ENCODE measurements around the gene KLHL3. TPM values are rescaled to one million over a fixed set of nuclear protein-coding genes. Genes with fewer than 3 reads are reported as not detected.

The KLHL3 gene
- total RNA-seq, 1 experiment from 2014 or later, result 0.05 TPM

DNA sequence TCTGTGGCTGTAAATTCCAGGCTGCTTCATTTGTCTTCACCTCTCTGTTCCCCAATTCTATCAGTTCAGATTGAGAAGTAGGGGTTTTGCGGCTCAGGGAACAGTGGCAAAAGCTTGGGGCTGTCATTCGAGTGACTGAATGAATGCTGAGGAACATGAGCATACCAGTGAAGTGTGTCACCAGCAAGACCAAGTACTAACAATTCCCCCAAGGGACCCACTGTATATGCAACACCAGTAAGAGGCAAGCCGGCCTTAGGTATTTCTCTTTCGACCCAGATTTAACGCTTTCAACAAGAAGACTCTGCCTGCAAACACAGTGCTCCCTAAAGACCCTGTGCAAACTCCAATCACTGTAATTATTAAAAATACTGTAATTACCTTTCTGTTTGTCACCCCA is 25.8 kb downstream of the KLHL3 start:
- H3K27ac ChIP-seq, result no peak overlapping the region
- no peak for DNase-seq (ENCODE audit: low read depth in 1 of 2, low spot score in 2 of 2)
- no peaks in the 10 kb centered on the region for H3K27me3 ChIP-seq (replicated peaks)
- H3K36me3 ChIP-seq, result no peaks in the 10 kb centered on the region
- H3K4me3 ChIP-seq, result no peak overlapping the region
- no peaks in the 10 kb centered on the region; the same call in 1 of the 2 replicates for H3K9me3 ChIP-seq (replicated peaks)
- H3K4me1 ChIP-seq (replicated peaks), result no peaks in the 10 kb centered on the region

DNA sequence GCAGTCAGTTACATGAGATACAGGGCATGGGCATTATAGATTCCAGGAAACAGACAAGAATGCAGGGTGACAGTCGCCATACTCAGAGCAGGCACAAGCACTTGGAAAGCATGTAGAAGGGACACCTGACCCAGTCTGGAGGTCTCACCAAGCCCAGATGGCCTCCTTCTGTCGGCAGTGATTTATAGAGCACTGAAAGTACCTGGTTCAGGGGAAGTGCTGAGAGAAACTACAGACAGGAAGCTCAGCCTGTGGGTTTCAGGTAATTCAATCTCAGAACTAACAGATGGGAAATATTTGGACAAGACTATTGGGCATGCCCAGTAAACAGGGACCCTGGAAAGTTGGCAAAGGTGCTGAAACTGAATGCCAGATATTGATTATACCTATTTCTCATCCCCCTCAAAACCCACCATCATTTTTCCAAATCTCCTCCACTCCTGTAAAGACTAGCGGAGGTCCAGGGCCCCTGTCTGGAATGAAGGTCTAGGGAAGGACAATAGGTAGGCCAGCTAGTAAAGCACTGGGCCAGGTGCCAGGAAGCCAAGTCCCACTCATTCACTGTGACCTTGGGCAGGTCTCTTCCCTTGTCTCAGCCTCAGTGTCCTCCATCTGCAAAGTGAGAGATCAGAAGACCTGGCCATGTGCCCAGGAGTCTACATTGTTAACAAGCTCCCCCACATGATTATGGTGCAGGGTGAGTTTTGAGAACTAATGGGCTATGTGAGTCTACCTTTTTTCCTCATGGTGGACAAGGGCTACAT is 26.9 kb downstream of the KLHL3 start:
- Histone ChIP-seq H3K9me3 (replicated peaks) (no peaks in the 10 kb centered on the region; the same call in 1 of the 2 replicates), H3K4me3 (no peak overlapping the region), H3K27me3 (replicated peaks) (no peaks in the 10 kb centered on the region), H3K36me3 (no peaks in the 10 kb centered on the region), H3K4me1 (replicated peaks) (no peaks in the 10 kb centered on the region), H3K27ac (no peak overlapping the region)
- DNase-seq (ENCODE audit: low read depth in 1 of 2, low spot score in 2 of 2), result no peak

DNA sequence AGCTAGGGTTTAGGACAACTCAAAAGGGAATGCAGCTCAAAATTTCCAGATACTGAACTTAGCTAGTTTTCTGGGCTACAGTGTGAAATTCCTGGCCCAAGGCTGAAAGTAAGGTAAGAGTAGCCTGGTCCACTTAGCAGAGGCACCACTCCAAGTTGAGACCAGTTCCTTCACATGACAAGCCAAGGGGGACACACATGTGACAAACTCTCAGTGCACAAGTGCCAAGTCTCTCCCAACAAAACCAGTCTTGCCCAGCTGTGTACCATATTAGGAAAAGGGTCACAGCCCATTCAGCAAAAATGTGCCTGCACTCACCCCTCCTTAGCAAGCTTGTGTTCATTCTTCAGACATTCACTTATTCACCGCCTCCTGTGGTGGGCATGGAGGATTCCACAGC is 27.8 kb downstream of the KLHL3 start:
- Histone ChIP-seq H3K9me3 (replicated peaks) (no peaks in the 10 kb centered on the region; the same call in 1 of the 2 replicates), H3K4me3 (no peak overlapping the region)

DNA sequence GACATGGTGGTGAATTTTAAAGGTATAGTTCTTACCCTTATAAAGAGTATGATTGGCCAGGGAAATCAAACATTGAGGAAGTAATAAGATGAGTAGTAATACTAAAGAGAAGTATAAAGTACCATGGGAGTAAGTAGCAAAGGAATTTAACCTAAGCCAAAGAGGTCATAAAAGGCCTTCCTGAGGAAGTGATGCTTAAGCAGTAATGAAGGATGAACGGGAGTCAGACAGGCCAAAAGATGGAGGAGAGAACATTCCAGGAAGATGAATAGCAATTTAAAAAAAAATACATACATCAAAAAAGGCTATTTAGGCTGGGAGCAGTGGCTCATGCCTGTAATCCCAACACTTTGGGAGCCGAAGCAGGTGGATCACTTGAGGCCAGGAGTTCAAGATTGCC is 29.0 kb downstream of the KLHL3 start:
- no peak for DNase-seq (ENCODE audit: low read depth in 1 of 2, low spot score in 2 of 2)

More for the DNA sequence above, 27.8 kb downstream of the KLHL3 start:
- H3K36me3 ChIP-seq, result no peaks in the 10 kb centered on the region
- H3K27me3 ChIP-seq (replicated peaks), result peaks cover 2% of the 10 kb centered on the region
- no peak for DNase-seq (ENCODE audit: low read depth in 1 of 2, low spot score in 2 of 2)
- no peaks in the 10 kb centered on the region for H3K4me1 ChIP-seq (replicated peaks)
- H3K27ac ChIP-seq, result no peak overlapping the region

DNA sequence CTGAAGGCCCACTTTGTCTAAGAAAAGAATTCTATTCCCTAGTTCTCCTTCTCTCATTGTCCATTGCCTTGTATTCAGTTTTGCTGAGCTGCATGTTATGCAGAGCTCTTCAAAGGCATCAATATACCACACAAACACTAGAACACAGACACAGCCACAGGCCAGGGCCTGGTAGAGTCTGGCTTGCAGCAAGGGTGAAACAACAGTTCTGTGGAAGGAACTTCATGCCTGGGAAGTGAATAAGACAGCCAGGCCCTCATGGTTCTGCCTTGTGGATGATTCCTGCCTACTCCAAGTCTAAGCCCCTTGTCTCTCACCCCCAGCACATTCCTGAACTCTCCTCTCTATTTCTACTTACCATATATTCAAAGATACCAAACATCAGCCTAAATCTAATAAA is 30.8 kb downstream of the KLHL3 start:
- DNase-seq (ENCODE audit: low read depth in 1 of 2, low spot score in 2 of 2), result no peak
- H3K4me3 ChIP-seq, result no peak overlapping the region
- H3K4me1 ChIP-seq (replicated peaks), result no peaks in the 10 kb centered on the region
- H3K27ac ChIP-seq, result no peak overlapping the region
- no peaks in the 10 kb centered on the region; the same call in 1 of the 2 replicates for H3K9me3 ChIP-seq (replicated peaks)
- H3K36me3 ChIP-seq, result no peaks in the 10 kb centered on the region
- H3K27me3 ChIP-seq (replicated peaks), result peaks cover 6% of the 10 kb centered on the region

More for the DNA sequence above, 29.0 kb downstream of the KLHL3 start:
- no peaks in the 10 kb centered on the region for H3K36me3 ChIP-seq
- peaks cover 6% of the 10 kb centered on the region for H3K27me3 ChIP-seq (replicated peaks)
- no peak overlapping the region for H3K4me3 ChIP-seq
- H3K27ac ChIP-seq, result no peak overlapping the region
- no peaks in the 10 kb centered on the region; the same call in 1 of the 2 replicates for H3K9me3 ChIP-seq (replicated peaks)
- H3K4me1 ChIP-seq (replicated peaks), result no peaks in the 10 kb centered on the region

DNA sequence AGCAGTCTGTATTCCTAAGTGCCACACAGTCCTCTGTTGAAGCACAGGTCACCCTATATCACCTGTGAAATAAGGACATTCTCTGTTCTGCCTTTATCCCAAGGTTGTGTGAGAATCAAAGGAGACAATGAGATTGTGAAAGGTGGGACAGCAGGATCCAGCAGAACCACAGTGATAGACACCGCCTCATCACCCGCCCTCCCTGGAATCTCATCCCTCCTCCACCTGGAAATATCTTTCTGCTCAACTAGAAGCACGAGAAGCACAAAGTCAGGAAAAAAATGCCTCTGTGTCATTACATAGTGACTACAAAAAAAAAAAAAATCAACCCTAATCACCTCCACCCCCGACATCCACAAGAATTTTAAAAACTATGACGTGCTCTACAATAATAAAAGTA is 32.3 kb downstream of the KLHL3 start:
- H3K27ac ChIP-seq, result no peak overlapping the region
- DNase-seq (ENCODE audit: low read depth in 1 of 2, low spot score in 2 of 2), result no peak
- peaks cover 6% of the 10 kb centered on the region for H3K27me3 ChIP-seq (replicated peaks)
- H3K9me3 ChIP-seq (replicated peaks), result no peaks in the 10 kb centered on the region; the same call in 1 of the 2 replicates
- H3K4me3 ChIP-seq, result no peak overlapping the region
- H3K36me3 ChIP-seq, result no peaks in the 10 kb centered on the region
- H3K4me1 ChIP-seq (replicated peaks), result no peaks in the 10 kb centered on the region

DNA sequence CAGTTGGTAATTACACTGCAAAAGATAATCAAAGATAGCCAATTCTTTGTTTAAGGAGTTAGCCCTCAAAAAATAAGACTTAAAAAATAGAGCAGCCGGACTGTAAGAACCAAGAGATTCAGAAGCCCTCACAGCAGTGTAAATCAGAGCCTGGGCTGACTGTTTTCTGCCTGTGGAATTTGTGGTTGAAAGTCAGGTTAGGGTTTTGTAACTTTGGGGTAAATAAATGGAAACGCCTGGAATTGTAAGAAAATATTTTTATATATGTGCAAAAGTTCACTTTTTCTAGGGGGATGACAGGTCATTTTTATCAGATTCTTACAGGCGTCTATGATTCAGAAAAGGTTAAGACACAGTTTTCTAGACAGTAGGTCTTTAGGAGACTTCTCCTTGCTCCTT is 35.6 kb downstream of the KLHL3 start:
- H3K27me3 ChIP-seq (replicated peaks), result peaks cover 9% of the 10 kb centered on the region
- H3K4me3 ChIP-seq, result no peak overlapping the region
- H3K4me1 ChIP-seq (replicated peaks), result no peaks in the 10 kb centered on the region
- no peak overlapping the region for H3K27ac ChIP-seq
- no peak for DNase-seq (ENCODE audit: low read depth in 1 of 2, low spot score in 2 of 2)
- H3K36me3 ChIP-seq, result no peaks in the 10 kb centered on the region
- H3K9me3 ChIP-seq (replicated peaks), result no peaks in the 10 kb centered on the region; the same call in 1 of the 2 replicates

DNA sequence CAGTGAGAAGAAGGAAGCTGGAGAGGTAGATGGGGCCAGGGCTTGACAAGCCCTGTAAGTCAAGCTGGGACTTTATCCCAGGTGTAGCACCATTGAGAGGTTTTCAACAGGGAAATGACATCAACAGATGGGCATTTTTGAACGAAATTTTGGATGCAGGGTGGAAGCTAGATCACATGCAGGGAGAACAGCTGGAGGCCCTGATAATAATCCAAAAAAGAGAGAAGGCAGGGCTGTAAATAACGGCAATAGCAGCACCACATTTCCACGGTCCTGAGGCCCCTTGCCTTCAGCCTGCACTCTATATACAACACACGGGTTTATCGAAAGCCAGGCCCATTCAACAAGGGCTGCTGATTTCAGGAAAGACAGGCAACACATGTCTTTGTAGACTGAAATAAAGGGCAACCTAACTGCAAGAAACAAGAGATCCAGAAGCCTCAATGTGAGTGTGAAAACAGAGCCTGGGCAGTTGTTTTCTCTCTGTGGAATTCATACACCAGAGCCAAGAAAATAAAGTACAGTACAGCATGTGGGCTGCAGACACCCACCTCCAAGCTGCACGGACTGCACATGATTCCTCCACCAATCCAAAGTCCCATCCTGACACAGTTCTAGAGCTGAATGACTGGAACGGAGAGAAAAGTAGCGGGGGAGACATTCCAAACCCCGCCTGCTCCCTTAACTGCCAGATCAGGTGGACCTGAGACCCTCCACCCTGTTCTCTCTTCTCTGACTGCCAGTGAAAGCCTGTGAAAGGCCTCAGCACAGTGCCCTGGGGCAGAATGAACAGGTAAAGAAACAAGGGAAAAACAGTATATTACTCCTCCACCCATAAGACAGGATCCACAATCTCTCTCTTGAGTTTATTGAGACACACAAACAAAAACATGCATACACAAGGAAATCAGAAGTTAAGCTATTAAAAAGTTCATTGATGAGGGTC is 36.3 kb downstream of the KLHL3 start:
- Histone ChIP-seq H3K27ac (no peak overlapping the region), H3K4me3 (no peak overlapping the region), H3K27me3 (replicated peaks) (peaks cover 9% of the 10 kb centered on the region), H3K36me3 (no peaks in the 10 kb centered on the region), H3K4me1 (replicated peaks) (no peaks in the 10 kb centered on the region), H3K9me3 (replicated peaks) (no peaks in the 10 kb centered on the region; the same call in 1 of the 2 replicates)
- no peak for DNase-seq (ENCODE audit: low read depth in 1 of 2, low spot score in 2 of 2)

DNA sequence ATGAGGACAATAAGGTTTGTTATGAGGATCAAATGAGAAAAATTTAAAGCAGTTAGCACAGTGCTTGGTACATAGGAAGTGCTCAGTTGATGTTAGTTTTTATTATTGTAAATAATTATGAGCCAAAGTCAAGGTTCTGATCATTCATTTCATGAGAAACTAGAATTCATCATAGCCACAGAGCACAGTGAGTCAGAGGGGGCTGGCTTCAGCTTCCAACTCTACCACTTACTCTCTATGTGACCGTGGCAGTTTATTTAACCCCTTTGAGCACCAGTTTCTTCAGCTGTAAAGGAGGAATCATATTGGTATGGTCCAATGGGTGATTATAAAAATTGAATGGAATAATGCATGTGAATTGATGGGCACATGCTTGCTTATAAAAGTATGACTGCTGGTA is 39.4 kb downstream of the KLHL3 start:
- H3K36me3 ChIP-seq, result no peaks in the 10 kb centered on the region
- no peak for DNase-seq (ENCODE audit: low read depth in 1 of 2, low spot score in 2 of 2)

DNA sequence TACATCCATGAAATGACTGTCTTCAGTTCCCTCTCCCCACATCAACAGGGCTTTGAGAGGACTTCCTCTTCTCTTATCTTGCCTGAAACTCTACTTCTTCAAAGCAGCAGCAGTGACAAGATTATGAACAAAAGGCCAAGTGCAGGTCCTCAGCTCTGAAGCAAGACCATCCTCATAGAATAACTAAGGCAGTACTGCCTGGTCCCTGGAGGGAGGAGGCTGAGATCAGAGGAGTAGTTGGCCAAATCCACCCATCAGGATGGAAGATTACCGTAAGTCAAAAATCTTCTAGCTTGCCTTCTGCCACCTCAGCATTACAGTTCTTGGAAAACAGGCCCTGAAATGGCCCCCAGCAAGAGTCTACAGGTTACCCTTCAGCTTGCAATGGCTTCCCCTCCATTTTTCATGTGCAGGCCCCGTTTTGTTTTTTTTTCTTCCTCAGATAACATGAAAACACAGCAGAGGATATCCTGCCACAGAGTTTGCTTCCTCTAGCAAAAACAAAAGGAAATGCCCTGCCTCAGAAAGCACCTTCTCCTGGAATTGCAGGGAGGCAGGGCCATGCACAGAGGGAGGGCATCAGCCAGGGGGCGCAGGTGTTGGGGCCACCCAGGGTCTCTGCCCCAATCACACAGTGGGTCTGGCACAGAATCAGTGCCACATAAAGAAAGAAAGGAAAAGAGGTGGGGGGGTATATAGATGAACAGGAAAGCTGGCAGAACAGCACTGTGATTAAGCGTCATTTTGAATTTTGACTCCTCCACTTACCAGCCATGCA is 40.0 kb downstream of the KLHL3 start:
- H3K4me3 ChIP-seq, result no peak overlapping the region
- H3K4me1 ChIP-seq (replicated peaks), result no peaks in the 10 kb centered on the region
- no peak overlapping the region for H3K27ac ChIP-seq
- DNase-seq (ENCODE audit: low read depth in 1 of 2, low spot score in 2 of 2), result no peak
- peaks cover 3% of the 10 kb centered on the region; the same call in 1 of the 2 replicates for H3K27me3 ChIP-seq (replicated peaks)
- H3K9me3 ChIP-seq (replicated peaks), result no peaks in the 10 kb centered on the region; the same call in 1 of the 2 replicates
- no peaks in the 10 kb centered on the region for H3K36me3 ChIP-seq

More for the DNA sequence above, 39.4 kb downstream of the KLHL3 start:
- Histone ChIP-seq H3K4me3 (no peak overlapping the region), H3K27ac (no peak overlapping the region), H3K4me1 (replicated peaks) (no peaks in the 10 kb centered on the region), H3K9me3 (replicated peaks) (no peaks in the 10 kb centered on the region; the same call in 1 of the 2 replicates), H3K27me3 (replicated peaks) (peaks cover 3% of the 10 kb centered on the region; the same call in 1 of the 2 replicates)

DNA sequence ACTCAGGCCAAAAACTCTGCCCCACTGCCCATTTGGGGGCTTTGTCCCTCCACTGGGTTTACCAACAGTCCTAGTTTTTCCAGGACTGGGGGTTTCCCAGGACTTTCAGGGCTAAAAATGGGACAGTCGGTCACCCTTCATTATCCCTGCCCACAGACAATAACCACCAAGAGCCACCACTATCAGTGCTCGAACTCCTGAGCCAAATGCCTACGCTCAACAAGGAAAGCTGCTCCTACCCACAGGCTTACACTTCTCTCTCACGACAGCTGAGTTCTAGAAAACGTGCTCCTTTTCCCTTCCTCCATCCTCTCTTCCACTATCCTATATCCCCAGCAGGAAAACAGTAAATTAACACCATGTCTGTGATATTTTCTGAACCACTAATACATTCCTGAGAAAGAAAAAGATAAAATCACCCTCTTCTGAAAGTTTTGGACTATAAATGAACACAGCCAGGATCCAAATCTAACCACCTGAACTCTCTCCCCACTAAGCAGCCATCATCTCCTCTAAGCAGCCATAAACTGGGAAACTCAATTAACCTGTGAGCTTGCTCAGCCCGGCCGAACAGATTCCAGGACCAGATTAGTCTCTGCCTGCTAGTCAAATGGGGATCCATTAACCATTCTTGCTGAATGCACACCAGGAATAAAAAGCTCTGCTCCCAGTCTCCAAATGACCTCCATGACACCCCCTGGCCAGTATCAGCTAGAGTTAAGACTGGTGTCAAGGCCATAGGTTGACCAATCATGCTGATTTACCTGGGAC is 41.8 kb downstream of the KLHL3 start:
- Histone ChIP-seq H3K4me1 (replicated peaks) (no peaks in the 10 kb centered on the region), H3K4me3 (no peak overlapping the region), H3K27ac (no peak overlapping the region), H3K36me3 (no peaks in the 10 kb centered on the region), H3K27me3 (replicated peaks) (0 out of 2 replicates have a peak, but pooled peaks cover 3% of the 10 kb centered on the region), H3K9me3 (replicated peaks) (no peaks in the 10 kb centered on the region; the same call in 1 of the 2 replicates)
- no peak for DNase-seq (ENCODE audit: low read depth in 1 of 2, low spot score in 2 of 2)

DNA sequence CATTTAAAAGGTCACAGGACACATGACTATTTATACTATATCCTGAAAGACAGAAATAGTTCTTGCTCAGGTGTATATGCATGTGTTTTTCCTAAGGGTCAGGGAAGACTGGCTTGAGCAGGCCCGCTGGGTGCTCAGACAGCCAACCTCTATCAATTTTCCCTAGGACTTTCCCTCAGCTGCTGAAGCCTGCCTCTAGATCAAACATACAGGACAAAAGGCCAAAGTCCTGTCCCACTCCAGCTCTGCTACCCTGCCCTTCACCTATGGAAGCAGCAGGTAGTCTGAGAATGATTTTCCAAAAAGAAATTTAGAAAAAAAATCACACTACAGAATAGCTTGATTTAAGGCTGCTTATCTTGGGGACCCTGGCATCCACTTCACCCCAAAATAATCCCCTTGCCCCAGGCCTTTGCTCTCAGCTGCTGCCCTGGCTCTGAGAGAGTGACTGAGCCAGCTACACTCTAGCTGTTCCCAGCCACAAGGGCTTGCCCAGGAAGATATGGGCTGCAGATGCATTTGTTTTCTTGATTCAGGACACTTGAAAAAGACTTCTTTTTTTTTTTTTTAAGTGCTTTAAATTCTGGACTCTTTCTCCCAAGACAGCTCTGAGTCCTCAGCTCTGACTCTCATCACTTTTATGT is 42.5 kb downstream of the KLHL3 start:
- Histone ChIP-seq H3K27me3 (replicated peaks) (0 out of 2 replicates have a peak, but pooled peaks cover 3% of the 10 kb centered on the region), H3K27ac (no peak overlapping the region), H3K4me1 (replicated peaks) (no peaks in the 10 kb centered on the region), H3K4me3 (no peak overlapping the region), H3K36me3 (no peaks in the 10 kb centered on the region), H3K9me3 (replicated peaks) (no peaks in the 10 kb centered on the region; the same call in 1 of the 2 replicates)
- DNase-seq (ENCODE audit: low read depth in 1 of 2, low spot score in 2 of 2), result no peak

Measured in SJSA1 (cell line).